Kidney epithelial cell (primary cell): Measurements from ENCODE around the gene ELP2. TPM values are rescaled to one million over a fixed set of nuclear protein-coding genes. Genes with fewer than 3 reads are reported as not detected.

Source experiments
- DNase-seq: peaks from one replicate; pipeline ENCODE4 v3.0.0-alpha.2; 2010; ENCODE audit warnings: low read depth
- H3K27me3 ChIP-seq: 2 replicates; pipeline ENCODE4 v1.6.0; 2011; ENCODE audit warnings: low read length; ENCODE audit not compliant: control insufficient read depth, insufficient read depth
- H3K36me3 ChIP-seq: 2 replicates; pipeline ENCODE4 v1.5.1; 2011; ENCODE audit warnings: low read length; ENCODE audit not compliant: control insufficient read depth, insufficient read depth
- H3K4me3 ChIP-seq: 2 replicates; pipeline ENCODE4 v1.5.1; 2011; ENCODE audit warnings: low read depth, mild to moderate bottlenecking, control low read depth, low read length
- CTCF ChIP-seq: IDR thresholded peaks from 2 replicates; pipeline ENCODE4 v1.5.1; 2011; ENCODE audit warnings: mild to moderate bottlenecking, moderate library complexity, low read length, control low read depth, inconsistent platforms; ENCODE audit not compliant: insufficient read depth, poor library complexity, severe bottlenecking
- total RNA-seq: library from RNA; depleted of rRNA; stranded (reverse); fragments of >200 nt; gene quantifications from 2 replicates; pipeline ENCODE4 v1.2.3, GENCODE V29; 2015

Gene ELP2
- total RNA-seq, 1 donor from 2014 or later = 63.9 TPM

GRCh38 chr18:36211612-36212065 is 81.9 kb downstream of the ELP2 start:
- no peak for TF ChIP-seq CTCF
- Histone ChIP-seq H3K4me3 (no peak overlapping the region), H3K27me3 (no peaks in the 10 kb centered on the region), H3K36me3 (no peaks in the 10 kb centered on the region)
- no peak for DNase-seq

- DNase-seq = no peak
- TF ChIP-seq CTCF = no peak
- no peak overlapping the region for H3K4me3 ChIP-seq
- no peaks in the 10 kb centered on the region for H3K36me3 ChIP-seq
- H3K27me3 ChIP-seq = no peaks in the 10 kb centered on the region
Measured at GRCh38 chr18:36212301-36213171, 82.8 kb downstream of the ELP2 start.

- TF ChIP-seq CTCF = no peak
- H3K36me3 ChIP-seq = no peaks in the 10 kb centered on the region
- no peaks in the 10 kb centered on the region for H3K27me3 ChIP-seq
- no peak overlapping the region for H3K4me3 ChIP-seq
- no peak for DNase-seq
Measured at GRCh38 chr18:36214811-36215210, 85.1 kb downstream of the ELP2 start.

- no peak for DNase-seq
- no peaks in the 10 kb centered on the region for H3K27me3 ChIP-seq
- no peak for TF ChIP-seq CTCF
- no peak overlapping the region for H3K4me3 ChIP-seq
- H3K36me3 ChIP-seq = no peaks in the 10 kb centered on the region
Measured at GRCh38 chr18:36215577-36215976, 85.9 kb downstream of the ELP2 start.

GRCh38 chr18:36217348-36217747 is 87.6 kb downstream of the ELP2 start:
- no peaks in the 10 kb centered on the region for H3K27me3 ChIP-seq
- no peaks in the 10 kb centered on the region for H3K36me3 ChIP-seq
- DNase-seq = no peak
- TF ChIP-seq CTCF = no peak
- H3K4me3 ChIP-seq = no peak overlapping the region

GRCh38 chr18:36229188-36229587 is 99.5 kb downstream of the ELP2 start:
- DNase-seq = no peak
- no peaks in the 10 kb centered on the region for H3K36me3 ChIP-seq
- TF ChIP-seq CTCF = no peak
- no peaks in the 10 kb centered on the region for H3K27me3 ChIP-seq
- H3K4me3 ChIP-seq = no peak overlapping the region
